Effector memory CD4-positive, alpha-beta T cell (primary cell): Measurements from ENCODE around the gene GRID2.

Source experiments
- DNase-seq, 3 donors: peaks; one replicate each; pipeline ENCODE4 v3.0.0-alpha.2; 2020
- H3K27ac ChIP-seq: 2 replicates; pipeline ENCODE4 v1.7.0; 2013; ENCODE audit warnings: mild to moderate bottlenecking, low read length, moderate library complexity; ENCODE audit not compliant: insufficient read depth, poor library complexity, severe bottlenecking
- H3K27me3 ChIP-seq: replicated peaks from 2 replicates; pipeline ENCODE4 v1.7.0; 2013; ENCODE audit warnings: mild to moderate bottlenecking, low read length; ENCODE audit not compliant: insufficient read depth, control insufficient read depth, poor library complexity, severe bottlenecking
- H3K36me3 ChIP-seq: 2 replicates; pipeline ENCODE4 v1.7.0; 2013; ENCODE audit warnings: mild to moderate bottlenecking, low read length, moderate library complexity; ENCODE audit not compliant: control insufficient read depth, insufficient read depth
- H3K4me1 ChIP-seq: 2 replicates; pipeline ENCODE4 v1.7.0; 2013; ENCODE audit warnings: low read length, mild to moderate bottlenecking; ENCODE audit not compliant: control insufficient read depth, insufficient read depth, poor library complexity, severe bottlenecking
- H3K4me3 ChIP-seq: 2 replicates; pipeline ENCODE4 v1.7.0; 2013; ENCODE audit warnings: low read length, low read depth, mild to moderate bottlenecking; ENCODE audit not compliant: insufficient read depth, poor library complexity, severe bottlenecking
- H3K9me3 ChIP-seq: 2 replicates; pipeline ENCODE4 v1.7.0; 2013; ENCODE audit warnings: mild to moderate bottlenecking, low read length, moderate library complexity; ENCODE audit not compliant: control insufficient read depth

The GRID2 gene

DNA sequence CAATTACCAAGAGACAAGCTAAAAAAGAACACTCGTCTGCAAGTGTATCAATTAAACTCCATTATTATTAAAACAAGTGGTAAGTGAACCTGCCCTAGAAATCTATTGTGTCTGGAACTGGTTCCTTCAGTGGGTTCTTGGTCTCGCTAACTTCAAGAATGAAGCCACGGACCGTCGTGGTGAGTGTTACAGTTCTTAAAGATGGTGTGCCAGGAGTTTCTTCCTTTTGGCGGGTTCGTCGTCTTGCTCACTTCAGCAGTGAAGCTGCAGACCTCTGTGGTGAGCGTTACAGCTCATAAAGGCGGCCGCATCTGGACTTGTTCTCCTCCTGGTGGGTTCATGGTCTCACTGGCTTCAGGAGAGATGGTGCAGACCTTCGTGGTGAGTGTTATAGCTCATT is 231.8 kb downstream of the GRID2 start:
- DNase-seq, result no peak
- Histone ChIP-seq H3K9me3 (no peaks in the 10 kb centered on the region), H3K4me1 (no peaks in the 10 kb centered on the region), H3K27me3 (no peaks in the 10 kb centered on the region), H3K27ac (no peak overlapping the region), H3K4me3 (no peak overlapping the region), H3K36me3 (no peaks in the 10 kb centered on the region)

DNA sequence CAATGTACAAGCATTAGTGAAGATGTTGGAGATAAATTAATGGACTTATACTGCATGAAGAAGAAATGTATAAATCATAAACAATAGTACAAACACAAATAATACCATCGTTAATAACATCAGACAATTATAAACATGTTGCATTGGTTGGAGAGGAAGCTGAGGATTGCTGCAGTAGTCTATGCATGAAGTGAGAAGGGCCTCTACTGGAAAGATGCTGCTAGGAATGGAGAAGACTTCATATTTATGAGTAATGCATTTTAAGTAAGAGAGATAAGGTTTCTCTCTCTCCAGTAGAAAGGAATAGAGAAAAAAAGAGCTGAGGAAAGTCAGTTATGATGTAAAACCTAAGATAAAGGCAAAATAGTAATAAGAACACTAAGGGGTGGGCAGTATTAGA is 247.8 kb downstream of the GRID2 start:
- no peak for DNase-seq
- Histone ChIP-seq H3K4me1 (no peaks in the 10 kb centered on the region), H3K36me3 (no peaks in the 10 kb centered on the region), H3K4me3 (no peak overlapping the region), H3K27ac (no peak overlapping the region), H3K9me3 (no peaks in the 10 kb centered on the region), H3K27me3 (no peaks in the 10 kb centered on the region)

DNA sequence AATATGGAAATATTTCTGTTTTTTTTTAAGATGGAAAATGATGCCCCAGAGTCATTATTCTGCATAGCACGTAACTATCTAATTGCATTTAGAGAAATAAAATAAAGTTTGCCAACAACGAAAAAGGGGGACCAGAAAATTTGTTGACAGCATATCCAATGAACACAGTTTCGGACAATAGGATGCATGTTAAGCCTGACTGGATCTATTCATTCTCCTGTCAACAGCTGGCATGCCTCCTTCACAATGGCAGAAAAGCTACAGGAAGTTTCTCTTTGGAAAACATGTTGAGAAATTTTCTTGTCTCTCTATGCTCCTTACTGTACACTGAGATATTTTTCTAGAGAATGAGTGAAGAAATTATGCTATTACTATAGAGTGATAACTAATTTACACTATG is 262.5 kb downstream of the GRID2 start:
- Histone ChIP-seq H3K27ac (no peak overlapping the region), H3K4me1 (no peaks in the 10 kb centered on the region), H3K36me3 (no peaks in the 10 kb centered on the region), H3K9me3 (no peaks in the 10 kb centered on the region), H3K4me3 (no peak overlapping the region), H3K27me3 (no peaks in the 10 kb centered on the region)
- DNase-seq, result no peak

DNA sequence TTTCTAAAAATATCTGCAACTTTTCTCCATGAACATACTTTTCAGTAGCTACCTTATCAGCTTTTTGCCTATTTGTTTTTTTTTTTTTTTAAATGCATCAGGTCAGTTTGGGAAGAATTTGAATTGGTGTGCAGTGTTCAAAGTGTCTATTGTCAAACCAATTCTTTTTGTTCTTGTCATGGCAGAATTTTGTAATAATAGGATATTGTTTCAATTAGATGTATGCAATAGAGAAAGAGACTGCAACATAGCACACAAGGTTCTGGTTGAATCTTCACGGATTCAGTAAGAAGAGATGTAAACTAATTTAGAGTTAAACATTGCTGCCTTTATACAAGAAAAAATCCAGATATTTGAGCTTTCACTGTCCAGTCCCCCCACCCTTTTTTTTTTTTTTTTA is 277.1 kb downstream of the GRID2 start:
- no peaks in the 10 kb centered on the region for H3K4me1 ChIP-seq
- H3K27ac ChIP-seq, result no peak overlapping the region
- no peak for DNase-seq
- H3K27me3 ChIP-seq, result no peaks in the 10 kb centered on the region
- no peaks in the 10 kb centered on the region for H3K36me3 ChIP-seq
- no peaks in the 10 kb centered on the region for H3K9me3 ChIP-seq
- H3K4me3 ChIP-seq, result no peak overlapping the region

DNA sequence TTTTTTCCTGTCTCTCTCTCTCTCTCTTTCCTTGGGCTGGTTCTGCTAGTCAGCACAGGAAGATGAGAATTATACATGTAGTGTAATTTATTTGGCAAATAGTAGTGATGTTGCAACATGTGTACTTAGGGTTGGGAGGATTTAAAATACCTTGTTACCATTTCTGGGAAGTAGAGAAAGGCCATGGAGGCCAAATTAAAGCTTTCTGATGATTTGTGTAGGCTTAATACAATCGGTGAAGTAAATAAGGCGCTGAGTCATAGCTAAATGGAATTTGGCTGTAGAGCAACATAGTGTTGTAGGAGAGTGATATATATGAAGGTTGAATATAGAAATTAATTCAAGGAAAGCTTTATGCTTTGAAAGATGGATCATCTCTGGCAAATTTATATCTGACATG is 295.3 kb downstream of the GRID2 start:
- DNase-seq, result no peak
- Histone ChIP-seq H3K4me1 (no peaks in the 10 kb centered on the region), H3K27ac (no peak overlapping the region), H3K4me3 (no peak overlapping the region), H3K27me3 (no peaks in the 10 kb centered on the region), H3K36me3 (no peaks in the 10 kb centered on the region), H3K9me3 (no peaks in the 10 kb centered on the region)

DNA sequence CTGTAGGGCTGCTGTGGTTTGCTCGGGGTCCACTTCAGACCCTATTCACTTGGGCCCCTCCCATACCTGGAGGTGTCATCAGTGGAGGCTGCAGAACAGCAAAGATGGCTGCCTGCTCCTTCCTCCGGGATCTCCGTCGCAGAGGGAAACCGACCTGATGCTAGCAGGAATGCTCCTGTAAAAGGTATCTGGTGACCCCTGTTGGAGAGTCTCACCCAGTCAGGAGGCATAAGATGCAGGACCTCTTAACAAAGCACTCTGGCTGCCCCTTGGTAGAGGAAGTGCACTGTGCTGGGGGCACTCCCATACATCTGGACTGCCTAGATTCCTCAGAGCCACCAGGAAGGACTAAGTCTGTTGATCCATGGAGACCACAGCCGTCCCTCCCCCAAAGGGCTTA is 296.9 kb downstream of the GRID2 start:
- no peak for DNase-seq
- H3K4me3 ChIP-seq, result no peak overlapping the region
- H3K9me3 ChIP-seq, result no peaks in the 10 kb centered on the region
- no peaks in the 10 kb centered on the region for H3K36me3 ChIP-seq
- no peaks in the 10 kb centered on the region for H3K27me3 ChIP-seq
- H3K4me1 ChIP-seq, result no peaks in the 10 kb centered on the region
- no peak overlapping the region for H3K27ac ChIP-seq

DNA sequence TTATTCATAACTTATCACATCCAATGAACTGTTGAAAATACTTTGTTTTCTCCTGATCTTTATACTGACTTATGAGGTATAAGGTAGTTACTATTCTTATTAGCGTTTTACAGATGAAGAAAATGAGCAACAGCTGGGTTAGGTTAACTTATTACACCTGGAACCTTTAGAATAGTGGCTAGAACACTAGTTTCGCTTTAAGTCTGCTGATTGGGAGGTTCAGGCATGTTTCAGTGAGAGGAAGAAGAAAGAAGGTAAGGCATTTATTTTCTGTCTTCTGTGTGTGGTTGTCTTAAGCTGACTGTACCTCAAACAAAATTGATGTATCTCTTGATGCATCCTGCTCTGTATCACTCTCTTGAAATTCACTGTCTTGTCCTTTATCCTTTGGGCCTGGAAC is 302.5 kb downstream of the GRID2 start:
- DNase-seq, result no peak
- H3K36me3 ChIP-seq, result no peaks in the 10 kb centered on the region
- H3K27ac ChIP-seq, result no peak overlapping the region
- H3K4me1 ChIP-seq, result no peaks in the 10 kb centered on the region
- no peak overlapping the region for H3K4me3 ChIP-seq
- no peaks in the 10 kb centered on the region for H3K9me3 ChIP-seq
- no peaks in the 10 kb centered on the region for H3K27me3 ChIP-seq

DNA sequence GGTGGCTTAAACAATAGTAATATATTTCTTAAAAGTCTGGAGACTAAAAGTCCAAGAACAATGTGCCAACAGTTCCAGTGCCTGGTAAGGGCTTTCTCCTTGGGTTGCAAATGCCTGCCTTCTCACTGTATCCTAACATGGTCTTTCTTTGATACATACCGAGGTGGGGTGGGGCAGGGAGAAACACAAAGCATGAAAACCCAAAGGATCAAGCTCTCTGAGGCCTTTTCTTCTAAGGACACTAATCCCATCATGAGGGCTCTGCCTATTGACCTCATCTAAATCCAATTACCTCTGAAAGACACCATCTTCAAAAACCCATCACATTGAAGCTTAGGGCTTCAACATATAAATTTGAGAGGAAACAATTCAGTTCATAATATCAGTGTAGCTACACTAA is 311.3 kb downstream of the GRID2 start:
- Histone ChIP-seq H3K9me3 (no peaks in the 10 kb centered on the region), H3K27ac (no peak overlapping the region), H3K4me1 (no peaks in the 10 kb centered on the region), H3K27me3 (no peaks in the 10 kb centered on the region), H3K4me3 (no peak overlapping the region), H3K36me3 (no peaks in the 10 kb centered on the region)
- no peak for DNase-seq

DNA sequence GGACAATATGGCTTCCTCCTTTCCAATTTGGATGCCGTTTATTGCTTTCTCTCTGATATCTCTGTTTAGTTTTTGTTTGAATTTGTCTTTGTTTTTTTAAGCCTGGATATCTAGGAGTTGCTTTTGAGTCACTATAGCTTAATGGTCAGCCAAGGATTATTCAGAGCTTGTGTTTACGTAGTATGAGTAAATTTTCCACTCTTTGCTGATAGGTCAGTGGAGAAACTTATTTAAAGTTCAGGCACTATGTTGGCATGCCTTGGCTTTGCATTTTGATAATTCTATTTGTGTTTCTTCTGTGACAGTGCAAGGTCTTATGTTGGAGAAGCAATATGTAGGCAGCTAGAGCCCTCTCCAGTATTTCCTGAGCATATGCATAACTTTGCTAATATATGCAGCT is 315.2 kb downstream of the GRID2 start:
- no peaks in the 10 kb centered on the region for H3K36me3 ChIP-seq
- H3K4me1 ChIP-seq, result no peaks in the 10 kb centered on the region

DNA sequence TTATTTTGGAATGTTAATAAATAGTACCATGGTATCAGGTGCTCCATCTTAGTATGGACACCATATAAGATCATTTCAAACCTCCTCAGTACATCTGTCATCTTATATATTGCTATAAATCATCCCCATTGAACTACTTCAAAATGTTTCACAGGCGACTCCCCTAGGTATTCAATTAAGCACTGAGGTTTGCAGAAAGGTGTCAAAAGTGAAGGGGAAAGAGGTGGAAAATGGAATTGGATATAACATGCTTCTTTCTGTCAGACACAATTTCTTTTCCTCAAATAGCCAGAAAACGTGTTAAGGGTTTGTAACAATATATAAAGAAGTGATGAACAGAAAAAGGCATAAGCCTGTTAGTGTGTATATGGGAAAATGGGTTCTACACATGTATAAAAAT is 325.5 kb downstream of the GRID2 start:
- Histone ChIP-seq H3K27me3 (no peaks in the 10 kb centered on the region), H3K9me3 (no peaks in the 10 kb centered on the region), H3K27ac (no peak overlapping the region), H3K36me3 (no peaks in the 10 kb centered on the region), H3K4me1 (no peaks in the 10 kb centered on the region), H3K4me3 (no peak overlapping the region)
- no peak for DNase-seq

More for the DNA sequence above, 315.2 kb downstream of the GRID2 start:
- no peaks in the 10 kb centered on the region for H3K27me3 ChIP-seq
- no peak overlapping the region for H3K27ac ChIP-seq
- no peak for DNase-seq
- H3K9me3 ChIP-seq, result no peaks in the 10 kb centered on the region
- no peak overlapping the region for H3K4me3 ChIP-seq

DNA sequence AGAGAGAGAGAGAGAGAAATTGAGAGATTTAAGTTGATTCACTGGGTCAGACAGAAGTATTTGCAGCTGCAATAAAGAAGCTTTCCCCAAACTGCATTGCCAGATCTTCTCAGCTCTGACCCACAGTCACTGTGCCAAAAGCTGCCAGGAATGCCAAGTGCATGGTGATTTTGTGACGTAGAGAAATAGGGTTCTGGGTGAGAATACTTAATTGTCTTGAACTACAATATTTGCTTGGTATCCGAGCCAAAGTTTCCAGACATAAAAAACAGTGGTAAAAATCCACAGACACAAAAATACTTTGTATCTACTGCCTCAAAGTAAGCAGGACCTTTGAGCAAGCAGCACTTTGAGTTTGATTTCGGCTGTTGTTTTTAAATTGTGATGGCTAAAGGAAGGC is 331.1 kb downstream of the GRID2 start:
- DNase-seq, result no peak
- Histone ChIP-seq H3K4me1 (no peaks in the 10 kb centered on the region), H3K27me3 (no peaks in the 10 kb centered on the region), H3K9me3 (no peaks in the 10 kb centered on the region), H3K27ac (no peak overlapping the region), H3K4me3 (no peak overlapping the region), H3K36me3 (no peaks in the 10 kb centered on the region)
